Endothelial cell of umbilical vein (primary cell): ENCODE measurements around the gene GMPPB.

Experiments used
- EZH2 ChIP-seq: IDR thresholded peaks from 2 replicates; pipeline ENCODE4 v1.6.1; 2012; ENCODE audit warnings: borderline replicate concordance, low read depth, mild to moderate bottlenecking, moderate library complexity, low read length, inconsistent platforms; ENCODE audit not compliant: severe bottlenecking
- FOS ChIP-seq: IDR thresholded peaks from 2 replicates; pipeline ENCODE4 v1.6.1; 2011; ENCODE audit warnings: mild to moderate bottlenecking, low read length, moderate library complexity, borderline replicate concordance; ENCODE audit not compliant: insufficient read depth
- GATA2 ChIP-seq: IDR thresholded peaks from 2 replicates; pipeline ENCODE4 v1.7.0; 2011; ENCODE audit warnings: low read depth, mild to moderate bottlenecking, moderate library complexity, mixed read lengths, low read length; ENCODE audit not compliant: insufficient read length, insufficient read depth
- JUN ChIP-seq: IDR thresholded peaks from 2 replicates; pipeline ENCODE4 v1.6.1; 2011; ENCODE audit warnings: borderline replicate concordance, low read depth; ENCODE audit not compliant: insufficient read length, insufficient read depth
- MYC ChIP-seq: IDR thresholded peaks from one replicate; pipeline ENCODE4 v1.6.1; 2011; ENCODE audit warnings: mild to moderate bottlenecking, low read depth, low read length
- POLR2A ChIP-seq: IDR thresholded peaks from 2 replicates; pipeline ENCODE4 v1.6.1; 2012; ENCODE audit warnings: low read depth, mild to moderate bottlenecking, control low read depth, low read length
- POLR2AphosphoS5 ChIP-seq: IDR thresholded peaks from 2 replicates; pipeline ENCODE4 v1.6.1; 2012; ENCODE audit warnings: low read depth, mild to moderate bottlenecking, control low read depth, low read length, moderate library complexity; ENCODE audit not compliant: insufficient read depth
- TF ChIP-seq, protein P1 (sequence below), 2 donors: IDR thresholded peaks; 1 replicate in 1 of 2; 2 replicates in 1 of 2; pipeline ENCODE4 v1.5.1; 2011; ENCODE audit warnings: low read length in 2 of 2, mild to moderate bottlenecking in 2 of 2, moderate library complexity in 2 of 2, control low read depth in 1 of 2, inconsistent platforms in 1 of 2, low read depth in 1 of 2; ENCODE audit not compliant: insufficient read depth in 1 of 2; ENCODE audit errors: extremely low read depth in 1 of 2
- TF ChIP-seq, protein P2 (sequence below): IDR thresholded peaks from 2 replicates; pipeline ENCODE4 v1.6.1; 2011; ENCODE audit not compliant: insufficient read depth, insufficient read length

DNA sequence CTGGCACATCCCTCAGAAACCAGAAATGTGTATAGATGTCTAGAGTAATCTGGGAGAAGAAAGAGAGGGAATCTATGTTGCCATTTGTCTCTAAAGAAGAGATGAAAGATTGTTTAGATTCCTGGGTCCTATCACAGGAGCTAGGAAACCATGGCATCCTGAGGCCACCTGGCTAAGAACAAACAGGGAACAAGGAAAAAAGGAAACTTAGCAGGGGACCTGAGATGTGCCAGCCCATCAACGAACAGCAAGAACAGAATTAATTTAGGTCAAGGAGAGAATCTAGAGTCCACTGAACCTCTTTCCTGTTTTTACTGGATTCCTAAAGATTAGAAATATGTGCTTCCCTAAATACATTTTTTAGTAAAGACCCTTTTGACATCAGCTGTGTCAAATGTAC, 32.3 kb upstream of the GMPPB start:
- TF ChIP-seq, protein P1, sequence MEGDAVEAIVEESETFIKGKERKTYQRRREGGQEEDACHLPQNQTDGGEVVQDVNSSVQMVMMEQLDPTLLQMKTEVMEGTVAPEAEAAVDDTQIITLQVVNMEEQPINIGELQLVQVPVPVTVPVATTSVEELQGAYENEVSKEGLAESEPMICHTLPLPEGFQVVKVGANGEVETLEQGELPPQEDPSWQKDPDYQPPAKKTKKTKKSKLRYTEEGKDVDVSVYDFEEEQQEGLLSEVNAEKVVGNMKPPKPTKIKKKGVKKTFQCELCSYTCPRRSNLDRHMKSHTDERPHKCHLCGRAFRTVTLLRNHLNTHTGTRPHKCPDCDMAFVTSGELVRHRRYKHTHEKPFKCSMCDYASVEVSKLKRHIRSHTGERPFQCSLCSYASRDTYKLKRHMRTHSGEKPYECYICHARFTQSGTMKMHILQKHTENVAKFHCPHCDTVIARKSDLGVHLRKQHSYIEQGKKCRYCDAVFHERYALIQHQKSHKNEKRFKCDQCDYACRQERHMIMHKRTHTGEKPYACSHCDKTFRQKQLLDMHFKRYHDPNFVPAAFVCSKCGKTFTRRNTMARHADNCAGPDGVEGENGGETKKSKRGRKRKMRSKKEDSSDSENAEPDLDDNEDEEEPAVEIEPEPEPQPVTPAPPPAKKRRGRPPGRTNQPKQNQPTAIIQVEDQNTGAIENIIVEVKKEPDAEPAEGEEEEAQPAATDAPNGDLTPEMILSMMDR (IDR thresholded peaks at IDR 0.05; ENCODE audit: extremely low read depth in 1 of 2, insufficient read depth in 1 of 2, low read depth in 1 of 2, low read length in 2 of 2) = no peak
- TF ChIP-seq POLR2AphosphoS5 = no peak
- TF ChIP-seq POLR2A = no peak
- no peak for TF ChIP-seq EZH2
- TF ChIP-seq MYC = no peak
- TF ChIP-seq, protein P2, sequence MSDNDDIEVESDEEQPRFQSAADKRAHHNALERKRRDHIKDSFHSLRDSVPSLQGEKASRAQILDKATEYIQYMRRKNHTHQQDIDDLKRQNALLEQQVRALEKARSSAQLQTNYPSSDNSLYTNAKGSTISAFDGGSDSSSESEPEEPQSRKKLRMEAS = no peak
- TF ChIP-seq JUN = no peak
- no peak for TF ChIP-seq GATA2
- no peak for TF ChIP-seq FOS
